Stimulated activated CD4-positive, alpha-beta T cell treated with anti-CD3 and anti-CD28 coated beads, TNF-alpha, amount 100 ng/mL, for 24 hours (primary cell): ENCODE measurements around the gene ACBD6.

Experiments used
- DNase-seq, 3 experiments: peaks; one replicate each; pipeline ENCODE4 v3.0.0-alpha.2; 2020; ENCODE audit warnings: low read depth in 3 of 3

Gene ACBD6

DNA sequence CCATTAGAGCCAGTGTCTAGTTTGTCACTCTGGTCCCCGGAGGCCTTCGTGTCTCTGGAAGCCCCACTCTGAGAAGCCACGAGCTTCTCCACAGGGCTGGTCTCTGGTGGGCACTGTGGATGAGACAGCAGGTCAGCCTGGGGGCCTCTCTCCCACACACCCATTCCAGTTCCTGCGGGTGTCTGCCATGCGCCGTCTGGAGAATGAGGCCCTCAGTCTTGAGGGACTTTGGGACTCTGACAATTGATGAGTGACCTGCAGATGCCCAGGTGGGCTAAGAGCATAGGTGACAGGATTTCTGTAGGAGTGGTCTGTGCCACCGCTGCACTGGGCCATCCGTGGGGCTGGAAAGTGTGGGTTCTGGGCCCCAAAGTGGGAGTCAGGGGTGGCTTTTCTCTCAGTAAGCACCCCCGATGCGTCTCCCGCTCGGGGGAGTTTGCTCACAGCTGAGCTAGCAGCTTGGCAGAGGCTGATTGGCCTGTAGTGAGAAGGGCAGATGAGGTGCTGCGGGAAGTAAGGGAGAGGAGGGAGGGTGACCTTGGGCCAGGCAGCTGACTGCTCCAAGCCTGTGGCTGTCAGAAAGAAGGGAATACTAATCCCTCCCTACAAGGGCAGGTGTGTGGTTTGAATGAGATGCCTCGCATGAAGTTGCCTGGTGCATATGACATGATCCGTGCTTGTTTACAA lies 245.9 kb downstream of the ACBD6 start:
- no peak for DNase-seq

DNA sequence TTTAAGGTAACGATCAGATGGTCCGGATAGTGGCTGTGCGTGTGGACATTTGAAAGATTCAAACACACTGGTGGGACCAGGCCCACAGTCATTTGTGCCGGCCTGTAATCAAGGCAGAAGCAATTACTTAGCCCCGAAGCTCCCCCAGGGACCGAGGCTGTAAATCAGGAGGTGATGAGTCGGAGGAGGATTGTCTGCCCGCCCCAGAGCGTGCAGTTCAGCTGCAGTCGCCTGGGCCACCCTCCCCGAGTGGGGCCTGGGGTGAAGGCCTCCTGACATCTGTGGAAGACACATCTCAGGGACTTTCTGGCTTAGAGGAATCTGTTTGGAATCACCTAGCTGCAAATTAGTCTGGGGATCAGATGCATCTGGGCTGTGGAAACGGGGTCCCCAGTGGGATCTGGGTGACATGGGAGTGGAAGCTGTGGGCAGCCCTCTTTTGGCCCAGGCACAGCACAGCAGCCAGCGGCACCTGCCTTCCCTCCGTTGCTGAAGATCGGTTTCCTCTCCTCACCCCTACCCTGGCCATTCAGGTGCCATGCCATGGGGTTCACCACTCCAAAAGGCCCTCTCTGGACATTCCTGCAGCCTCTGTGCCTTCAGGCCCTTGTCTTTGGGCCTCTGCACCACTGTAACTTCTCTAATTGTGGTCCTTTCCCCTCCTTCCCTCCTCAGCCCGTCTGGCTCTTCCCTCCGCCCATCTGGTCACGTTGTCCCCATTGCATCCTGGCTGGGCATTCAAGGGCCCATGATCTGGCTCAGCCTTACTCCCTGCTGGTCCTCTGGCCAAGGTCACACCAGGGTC lies 246.6 kb downstream of the ACBD6 start:
- DNase-seq, result no peak

DNA sequence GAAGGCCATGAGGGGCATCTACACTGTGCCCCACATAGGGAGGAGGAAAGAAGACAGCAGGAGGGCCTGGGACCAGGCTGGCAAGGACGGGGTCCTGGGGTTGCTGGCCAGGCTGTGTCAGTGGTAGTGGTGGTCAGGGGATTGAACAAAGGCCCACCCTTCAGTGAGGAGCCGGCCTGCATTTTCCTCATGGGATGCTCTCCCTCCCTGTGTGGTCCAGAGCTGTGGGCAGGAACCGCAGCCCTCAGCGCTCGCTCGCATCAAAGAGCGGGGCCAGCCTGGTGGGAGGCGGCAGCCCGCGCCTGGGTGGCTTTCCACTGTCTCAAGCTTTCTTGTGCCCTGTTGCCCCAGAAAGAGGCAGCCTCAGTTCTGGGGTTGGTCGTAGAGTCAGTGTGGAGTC lies 247.5 kb downstream of the ACBD6 start:
- DNase-seq, result no peak

DNA sequence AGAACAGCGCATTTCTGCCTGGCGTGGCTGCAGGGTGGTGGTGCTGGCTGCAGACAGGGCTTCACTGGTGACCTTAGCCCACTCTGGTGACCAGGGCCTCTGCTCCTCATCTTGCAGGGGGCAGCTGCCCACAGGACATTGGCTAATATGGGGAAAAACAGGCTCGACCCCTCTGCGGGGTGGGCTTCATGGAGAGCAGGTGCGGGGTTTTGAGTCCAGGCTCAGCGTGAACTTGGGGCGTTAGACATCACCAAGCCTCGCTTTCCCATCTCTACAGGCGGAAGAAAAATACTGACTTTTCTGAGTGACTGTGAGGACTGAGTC lies 247.9 kb downstream of the ACBD6 start:
- DNase-seq, result no peak

DNA sequence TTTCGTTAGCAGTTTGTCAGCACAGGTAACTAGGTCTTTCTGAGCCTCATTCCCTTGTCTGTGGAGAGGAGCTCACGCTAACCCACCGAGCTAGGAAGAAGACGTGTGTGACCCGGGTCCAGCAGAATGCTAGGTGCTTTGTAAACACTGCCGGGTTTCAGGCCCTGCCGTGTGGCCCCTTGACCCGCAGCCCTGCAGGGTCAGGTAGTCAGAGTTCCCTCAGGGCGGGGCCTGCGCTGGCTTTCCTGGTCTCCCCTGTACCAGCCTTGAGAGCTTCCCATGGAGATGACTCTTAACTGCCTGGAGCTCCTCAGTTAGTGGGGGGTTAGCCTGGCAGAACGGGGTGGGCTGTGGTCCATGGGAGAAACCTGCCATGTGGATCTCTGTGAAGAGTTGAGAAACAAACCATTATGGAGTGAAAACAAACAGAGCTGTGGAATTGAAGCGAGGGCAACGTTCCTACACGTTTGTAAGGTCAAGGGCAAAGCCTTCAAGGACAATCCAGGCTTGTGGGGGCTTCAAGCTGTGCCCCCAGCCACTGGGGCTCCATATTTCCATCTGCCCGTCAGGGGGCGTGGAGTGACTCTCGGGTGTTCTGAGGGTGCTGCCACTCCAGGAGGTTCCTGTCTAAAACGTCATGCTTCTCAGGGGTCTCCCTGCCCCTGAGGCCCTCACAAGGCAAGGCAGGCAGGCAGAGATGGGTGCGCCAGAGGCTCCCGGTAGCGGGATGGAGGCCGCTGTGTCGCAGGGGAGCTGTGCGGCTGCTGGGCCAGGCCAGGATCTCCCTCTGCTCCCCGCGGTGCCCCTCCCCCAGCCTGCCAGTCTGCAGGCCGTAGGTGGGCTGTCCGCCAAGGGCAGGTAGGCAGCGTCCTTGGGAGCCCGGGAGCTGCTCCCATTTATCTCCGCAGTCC lies 248.5 kb downstream of the ACBD6 start:
- no peak for DNase-seq

DNA sequence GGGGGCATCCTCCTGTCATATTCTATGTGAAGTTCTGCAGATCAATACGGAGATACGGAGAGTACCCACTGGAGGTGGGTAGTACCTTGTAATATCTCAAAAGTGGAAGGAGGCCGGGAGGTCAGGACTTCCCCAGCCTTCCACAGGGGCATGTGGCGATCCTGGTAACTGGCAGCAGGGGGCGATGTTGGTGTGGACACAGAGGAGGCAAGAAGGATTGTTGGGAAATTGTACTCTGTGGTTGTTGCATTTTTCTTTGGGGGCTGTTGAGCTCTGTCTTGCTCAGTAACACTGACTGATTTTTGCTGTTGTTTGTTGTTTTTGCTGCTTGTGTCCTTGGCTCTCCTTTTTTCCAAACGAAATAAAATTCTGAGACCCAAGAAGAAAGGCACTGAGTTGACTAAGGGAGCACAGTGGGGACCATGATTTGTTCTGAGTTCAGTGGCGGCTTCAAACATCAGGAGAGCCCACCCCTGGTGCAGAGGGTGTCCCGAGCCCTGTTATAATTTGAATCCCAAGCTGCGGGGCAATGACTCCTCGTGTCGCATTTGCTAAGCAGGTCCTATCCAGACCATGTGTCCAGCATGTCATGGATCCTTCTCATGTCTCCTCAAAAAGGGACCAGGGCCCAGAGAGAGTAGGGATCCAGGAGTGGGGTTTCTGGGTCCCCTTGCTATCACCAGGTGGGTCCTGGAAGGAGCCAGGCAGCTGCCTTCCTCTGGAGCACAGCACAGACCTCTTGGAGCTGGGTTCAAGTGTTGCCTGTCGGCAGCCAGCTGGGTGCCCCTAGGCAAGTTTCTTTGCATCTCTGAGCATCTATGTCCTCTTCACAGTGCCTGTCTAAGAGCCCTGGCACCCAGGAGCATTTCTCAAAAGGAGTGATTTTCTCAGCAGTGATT lies 249.5 kb downstream of the ACBD6 start:
- DNase-seq, result peak; percentile 38 to 74 (median 38)

DNA sequence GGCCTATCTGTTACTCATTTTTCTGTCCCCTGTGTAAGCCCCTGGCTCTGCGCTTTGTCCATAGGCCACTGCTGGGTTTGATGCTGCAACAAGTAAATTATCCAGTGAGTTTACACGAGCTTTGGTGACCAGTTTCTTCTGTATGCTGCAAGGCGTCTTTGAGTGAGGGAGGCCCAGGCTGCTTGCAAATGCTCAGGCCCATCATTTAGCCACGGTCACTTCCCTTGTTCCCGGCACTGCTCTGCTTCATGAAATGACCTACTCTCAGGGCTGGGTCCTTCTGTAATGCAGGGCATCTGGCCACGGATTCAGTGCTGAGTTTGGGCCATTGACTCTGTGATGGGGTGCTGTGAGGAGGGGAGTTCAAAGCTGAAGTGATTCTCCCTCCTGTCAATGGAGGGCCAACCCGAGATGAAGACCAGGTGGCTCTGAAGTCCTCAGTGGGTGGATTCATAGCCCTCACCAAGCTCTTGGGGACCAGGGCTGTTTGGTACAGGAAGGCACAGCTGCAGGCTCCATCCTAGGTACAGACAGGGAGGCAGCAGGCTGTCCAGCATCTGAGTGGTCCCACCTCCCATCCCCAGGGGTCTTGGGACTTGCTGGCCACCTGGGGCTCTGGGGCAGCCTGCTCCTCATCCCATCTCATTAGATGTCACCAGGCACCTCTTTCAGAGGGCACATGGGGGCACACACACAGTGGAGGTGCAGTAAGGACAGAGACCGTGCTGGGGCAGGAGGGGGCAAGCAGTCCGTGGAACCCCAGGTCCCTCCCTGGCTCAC lies 250.7 kb downstream of the ACBD6 start:
- no peak for DNase-seq

DNA sequence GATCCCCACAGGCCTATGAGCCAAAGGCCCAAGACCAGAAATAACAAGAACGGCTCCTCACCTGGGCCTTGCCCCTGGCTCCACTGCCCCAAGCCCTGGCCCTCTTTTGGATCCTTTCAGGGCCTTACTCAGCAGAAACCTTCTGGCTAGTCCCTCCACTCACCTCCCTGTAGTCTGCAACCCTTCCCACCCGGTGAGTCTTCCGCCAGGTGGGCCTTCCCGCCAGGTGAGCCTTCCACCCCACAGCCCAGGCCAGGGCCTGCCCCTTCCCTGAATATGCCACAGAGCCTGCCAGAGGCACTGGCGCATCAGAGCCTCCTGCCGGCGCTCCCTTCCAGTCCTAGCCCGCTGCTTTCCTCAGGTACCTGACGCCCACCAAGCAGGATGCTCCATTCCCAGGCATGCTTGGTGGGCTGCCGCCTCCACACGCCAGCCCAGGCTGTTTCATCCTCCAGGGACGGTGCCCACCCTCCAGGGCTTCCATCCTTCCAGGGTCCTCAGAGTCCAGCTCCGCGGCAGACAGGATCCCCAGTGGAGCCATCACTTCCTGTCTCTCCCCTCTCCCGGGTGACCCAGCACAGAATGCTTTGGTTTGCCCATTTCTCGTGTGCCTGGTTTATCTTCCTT lies 251.4 kb downstream of the ACBD6 start:
- DNase-seq, result no peak

DNA sequence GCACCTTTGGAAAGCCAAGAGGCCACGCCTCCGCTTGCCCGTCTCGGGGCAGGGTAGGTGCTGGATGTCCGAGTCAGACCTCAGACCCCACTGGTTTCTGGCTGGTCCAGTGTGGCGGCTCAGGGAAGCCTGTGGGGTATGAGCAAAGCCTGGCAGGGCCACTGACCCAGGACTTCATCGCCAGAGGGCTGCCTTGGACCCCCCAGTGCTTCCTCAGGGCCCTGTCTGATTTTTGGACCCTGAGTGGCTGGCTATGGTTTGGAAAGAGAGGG lies 251.9 kb downstream of the ACBD6 start:
- DNase-seq, result no peak

DNA sequence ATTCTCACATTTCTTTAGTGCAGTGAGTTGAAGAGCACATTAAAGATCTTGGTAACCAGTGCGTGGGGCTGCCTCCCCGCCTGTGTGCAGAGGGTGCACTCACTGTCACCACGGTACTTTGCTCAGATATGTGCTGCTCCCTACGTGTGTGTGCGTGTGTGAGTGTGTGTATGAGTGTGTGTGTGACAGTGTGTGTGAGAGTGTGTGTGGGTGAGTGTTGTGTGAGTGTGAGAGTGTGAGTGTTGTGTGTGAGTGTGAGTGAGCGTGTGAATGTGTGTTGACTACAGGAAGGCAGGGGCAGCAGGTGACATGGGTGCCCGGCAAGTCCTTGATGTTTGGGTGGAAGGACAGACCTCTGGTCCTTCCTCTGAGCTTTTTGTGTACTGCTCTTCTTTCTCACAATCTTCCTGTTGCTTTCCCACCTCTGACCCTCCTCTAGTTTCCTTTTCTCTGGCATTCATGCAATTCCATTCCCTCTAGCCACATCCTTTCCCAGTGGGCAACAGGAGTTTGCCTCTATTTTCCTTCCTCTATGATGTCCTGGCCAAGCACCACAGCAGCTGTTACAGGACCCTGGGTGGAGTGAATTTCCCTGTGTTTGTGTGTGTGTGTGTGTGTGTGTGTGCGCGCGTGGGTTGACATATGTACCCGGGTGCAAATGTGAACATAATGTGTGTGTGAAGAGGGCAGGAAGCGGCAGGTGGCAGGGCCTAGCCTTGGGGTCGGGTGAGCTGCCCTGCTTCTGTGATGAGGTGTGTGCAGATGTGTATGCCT lies 252.5 kb downstream of the ACBD6 start:
- DNase-seq, result no peak

DNA sequence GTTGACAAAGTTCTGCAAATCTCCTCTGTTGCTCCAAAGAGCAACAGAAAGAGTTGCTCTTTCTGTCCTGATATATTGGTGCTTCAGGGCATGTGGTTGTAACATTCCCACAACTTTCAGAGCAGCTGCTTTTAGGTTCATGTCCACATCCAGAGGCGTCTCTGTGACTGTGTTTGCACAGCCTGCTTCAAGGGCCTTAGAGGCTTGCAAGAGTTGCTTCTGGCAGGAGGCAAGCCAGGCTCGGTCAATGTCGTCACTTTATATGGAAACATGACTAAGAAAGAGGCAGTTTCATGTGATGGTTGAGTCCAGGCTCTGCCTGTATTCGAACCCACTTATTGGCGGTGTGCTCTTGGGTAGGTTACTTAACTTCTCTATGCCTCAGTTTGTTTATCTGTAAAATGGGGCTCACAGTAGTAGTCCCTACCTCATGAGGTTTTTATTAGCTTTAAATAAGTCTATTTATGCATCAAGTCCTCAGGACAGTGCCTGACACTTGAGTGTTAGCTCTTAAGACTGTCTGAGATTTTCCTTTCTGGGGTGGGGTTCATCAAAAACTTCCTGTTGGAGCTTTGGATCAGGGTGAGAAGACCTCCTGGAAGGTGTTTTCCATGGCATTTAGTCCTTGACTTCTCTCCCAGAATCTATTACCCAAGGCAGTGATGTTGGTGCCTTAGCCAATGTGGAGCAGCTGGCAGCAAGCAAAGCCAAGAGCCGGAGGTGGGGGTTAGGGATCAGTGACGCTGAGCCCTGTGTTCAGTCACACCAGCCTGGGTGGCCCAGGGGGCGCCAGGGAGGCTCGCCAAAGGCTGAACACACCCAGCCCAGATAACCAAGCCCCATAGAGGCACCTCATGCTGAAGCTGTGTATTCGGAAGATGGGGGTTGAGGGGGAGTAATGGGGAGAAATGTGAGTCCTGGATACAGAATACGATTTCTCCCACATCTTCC lies 253.4 kb downstream of the ACBD6 start:
- DNase-seq, result no peak

DNA sequence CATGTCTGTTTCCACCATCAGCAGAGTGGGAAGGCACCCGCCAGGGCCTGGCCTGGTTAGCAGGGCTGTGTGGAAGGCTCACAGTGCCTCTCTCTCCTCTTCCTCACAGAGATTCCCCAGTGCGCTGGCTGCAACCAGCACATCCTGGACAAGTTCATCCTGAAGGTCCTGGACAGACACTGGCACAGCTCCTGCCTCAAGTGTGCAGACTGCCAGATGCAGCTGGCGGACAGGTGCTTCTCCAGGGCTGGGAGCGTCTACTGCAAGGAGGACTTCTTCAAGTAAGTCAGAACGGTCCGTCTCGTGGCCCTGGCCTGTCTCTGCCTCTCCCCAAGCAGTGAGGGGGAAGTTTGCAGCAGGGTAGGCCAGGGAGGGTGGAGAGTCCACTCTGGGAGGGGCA lies 254.2 kb downstream of the ACBD6 start:
- DNase-seq, result no peak

DNA sequence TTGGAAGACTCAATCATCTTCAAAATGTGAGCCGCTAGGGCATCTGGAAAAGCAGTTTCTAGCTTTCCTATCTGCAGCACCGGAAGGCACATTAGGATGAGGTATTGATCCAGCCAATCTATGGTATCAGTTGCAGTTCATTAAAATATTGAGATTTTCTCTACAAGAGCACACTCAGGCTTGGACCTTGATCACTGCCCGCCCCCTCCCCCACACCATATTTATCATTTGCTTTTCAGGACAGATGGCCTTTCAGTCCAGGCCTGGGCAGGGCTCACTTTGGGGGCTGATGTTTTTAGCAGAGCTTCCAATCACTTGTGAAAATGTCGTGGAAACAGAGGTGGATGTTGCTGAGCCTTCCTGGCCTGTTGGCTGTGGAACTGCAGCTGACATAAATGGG lies 254.8 kb downstream of the ACBD6 start:
- no peak for DNase-seq

DNA sequence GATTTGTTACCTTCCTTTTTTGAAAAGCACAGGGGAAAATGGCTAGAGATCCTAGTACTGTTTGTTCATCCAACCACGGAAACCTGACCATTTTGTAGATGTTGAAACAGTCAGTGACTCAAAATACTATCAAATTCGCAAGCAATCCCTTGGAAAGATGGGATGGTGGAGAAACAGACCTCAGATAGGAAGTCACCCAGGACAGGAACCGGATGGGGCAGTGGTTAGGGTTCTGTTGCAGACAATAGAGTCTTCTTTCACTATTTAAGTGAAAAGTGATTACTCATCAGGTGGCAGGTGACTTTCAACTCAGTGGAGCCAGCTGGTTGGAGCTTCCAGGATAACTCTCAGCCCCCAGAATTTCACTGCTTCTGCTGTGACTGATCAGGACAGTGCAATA lies 255.3 kb downstream of the ACBD6 start:
- DNase-seq, result no peak

DNA sequence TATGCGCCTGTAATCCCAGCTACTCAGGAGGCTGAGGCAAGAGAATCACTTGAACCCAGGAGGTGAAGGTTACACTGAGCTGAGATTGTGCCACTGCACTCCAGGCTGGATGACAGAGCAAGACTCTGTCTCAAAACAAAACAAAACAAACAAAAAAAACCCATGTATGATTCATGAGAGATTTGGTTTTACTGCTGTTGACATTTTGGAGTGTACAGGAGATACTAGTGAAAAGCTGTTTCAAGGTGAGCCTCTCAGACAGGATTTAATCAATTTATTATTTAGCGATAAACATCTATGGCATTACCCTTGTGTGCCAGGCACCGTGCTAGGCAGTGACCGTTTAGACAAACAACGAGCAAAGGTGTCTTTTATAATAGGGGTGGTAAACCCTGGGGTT lies 255.8 kb downstream of the ACBD6 start:
- no peak for DNase-seq

DNA sequence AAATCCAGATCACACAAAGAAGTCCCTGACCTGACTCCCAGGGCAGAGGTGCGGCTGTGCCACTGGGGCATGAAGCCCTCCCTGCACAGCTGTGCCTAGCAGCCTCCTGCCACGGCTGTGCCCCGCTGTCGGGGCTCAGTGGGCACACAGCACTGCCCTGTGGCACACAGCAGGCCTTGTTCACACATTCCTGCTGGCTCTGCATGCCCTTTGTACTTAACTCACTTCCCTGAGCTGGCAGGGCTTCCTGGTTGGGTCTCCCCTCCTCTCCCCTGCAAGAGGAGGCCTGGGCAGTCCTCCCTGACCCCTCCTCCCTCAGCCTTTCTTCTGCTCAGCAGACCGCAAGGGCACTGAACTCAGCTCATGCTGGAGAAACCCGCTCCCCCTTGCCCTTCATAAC lies 257.5 kb downstream of the ACBD6 start:
- no peak for DNase-seq

DNA sequence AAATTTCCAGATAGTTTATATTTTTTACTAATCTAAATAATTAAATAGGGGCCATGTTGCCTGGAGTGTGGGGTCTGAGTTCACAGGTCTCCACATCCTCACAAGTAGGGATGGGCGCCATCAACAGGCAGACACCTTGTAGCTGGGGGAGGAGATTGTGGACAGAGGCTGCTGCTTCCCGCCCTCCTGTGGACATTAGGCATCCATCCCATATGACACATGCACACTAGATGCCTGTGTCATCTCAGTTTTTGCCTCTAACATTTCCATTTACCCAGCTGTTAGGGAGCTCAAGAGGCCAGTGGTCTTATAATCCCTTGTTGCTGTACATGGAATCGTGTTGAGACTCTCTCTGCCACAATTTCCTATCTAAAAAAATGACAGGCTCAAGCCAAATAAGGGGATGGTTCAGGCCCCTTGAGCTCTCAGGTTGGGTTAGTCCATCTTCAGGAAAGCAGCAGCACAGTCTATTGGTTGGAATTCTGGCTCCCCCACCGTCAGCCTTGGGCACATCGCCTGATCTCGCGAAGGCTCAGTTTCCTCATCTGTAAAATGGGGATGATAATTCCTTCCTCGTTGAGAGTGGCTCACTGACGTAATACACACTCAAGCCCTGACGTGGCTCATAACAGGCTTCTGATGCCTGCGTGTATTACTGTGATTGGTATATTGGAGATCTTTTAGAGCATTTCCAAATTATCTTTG lies 258.7 kb downstream of the ACBD6 start:
- DNase-seq, result no peak
